Thymus (tissue), 11 donors: ENCODE results near the gene ZFHX3. TPM values are rescaled to one million over a fixed set of nuclear protein-coding genes. Genes with fewer than 3 reads are reported as not detected.

Source experiments
- DNase-seq, 9 donors: peaks; one replicate each; pipeline ENCODE4 v3.0.0-alpha.2; 2013; ENCODE audit warnings: low spot score in 9 of 9, low read depth in 6 of 9, missing footprints in 1 of 9
- H3K27ac ChIP-seq, 2 donors: one replicate each; pipeline ENCODE4 v1.5.1; 2013; ENCODE audit warnings: control low read depth in 1 of 2, low read depth in 1 of 2, low read length in 1 of 2, mild to moderate bottlenecking in 1 of 2, moderate library complexity in 1 of 2
- H3K27me3 ChIP-seq, 2 donors: one replicate each; pipeline ENCODE4 v1.5.1; 2013; ENCODE audit warnings: low read length in 1 of 2; ENCODE audit not compliant: control insufficient read depth in 2 of 2, insufficient read depth in 1 of 2
- H3K36me3 ChIP-seq, 2 donors: one replicate each; pipeline ENCODE4 v1.5.1; 2013; ENCODE audit warnings: low read length in 1 of 2, mild to moderate bottlenecking in 1 of 2, moderate library complexity in 1 of 2; ENCODE audit not compliant: control insufficient read depth in 2 of 2, insufficient read depth in 2 of 2
- H3K4me1 ChIP-seq, 2 donors: one replicate each; pipeline ENCODE4 v1.5.1; 2013; ENCODE audit warnings: low read length in 2 of 2; ENCODE audit not compliant: control insufficient read depth in 2 of 2, insufficient read depth in 2 of 2
- H3K4me3 ChIP-seq, 2 donors: one replicate each; pipeline ENCODE4 v1.5.1; 2013; ENCODE audit warnings: low read length in 2 of 2, control low read depth in 1 of 2, mild to moderate bottlenecking in 1 of 2
- H3K9me3 ChIP-seq, 2 donors: one replicate each; pipeline ENCODE4 v1.5.1; 2013; ENCODE audit warnings: low read length in 1 of 2, mild to moderate bottlenecking in 1 of 2; ENCODE audit not compliant: control insufficient read depth in 2 of 2, insufficient read depth in 1 of 2
- WGBS: extraction: QIAGEN DNeasy Blood & Tissue Kit; methylation state at CpG from one replicate; pipeline ENCODE4 v1.1.7; 2013; 5-methylcytosine and 5-hydroxymethylcytosine counted together
- polyA plus RNA-seq: library from polyadenylated mRNA; stranded (reverse); fragments of 200-250 nt; gene quantifications from one replicate; pipeline ENCODE4 v1.2.3, GENCODE V29; 2013
- total RNA-seq: library from RNA; stranded (reverse); fragments of 120-200 nt; gene quantifications from one replicate; pipeline ENCODE4 v1.2.4, GENCODE V29; 2013
- donor health status: healthy.

Gene ZFHX3
- total and polyA plus RNA-seq, 2 donors: 0.90 to 1.9 TPM

DNA sequence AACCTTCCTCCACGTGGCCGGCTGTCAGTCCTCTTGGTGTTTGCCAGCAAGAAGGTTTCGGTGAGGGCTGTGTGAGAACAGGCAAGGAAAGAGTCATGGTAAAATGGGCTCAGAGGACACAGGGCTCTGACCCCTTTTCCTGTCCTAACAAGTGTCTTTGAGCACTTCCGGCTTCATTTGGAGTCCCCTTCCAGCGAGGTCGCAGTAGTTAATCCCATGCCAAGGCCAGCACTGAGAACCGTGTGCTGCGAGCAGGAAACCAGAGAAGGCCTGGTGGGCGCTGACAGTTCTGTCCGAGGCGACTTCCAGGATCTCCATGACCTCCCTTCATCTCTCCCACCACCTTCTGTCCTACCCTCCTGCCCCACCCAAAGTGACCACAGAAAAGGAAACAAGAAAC lies 168.1 kb downstream of the ZFHX3 start:
- peaks cover 0 to 4% of the 10 kb centered on the region in 2 donors for H3K4me1 ChIP-seq
- no peaks in the 10 kb centered on the region for H3K9me3 ChIP-seq
- 97% methylated on average over 11 of the region's 11 CpGs for WGBS
- H3K27ac ChIP-seq: no peak overlapping the region
- no peaks in the 10 kb centered on the region for H3K36me3 ChIP-seq
- H3K27me3 ChIP-seq: no peaks in the 10 kb centered on the region
- no peak for DNase-seq
- H3K4me3 ChIP-seq: no peak overlapping the region

DNA sequence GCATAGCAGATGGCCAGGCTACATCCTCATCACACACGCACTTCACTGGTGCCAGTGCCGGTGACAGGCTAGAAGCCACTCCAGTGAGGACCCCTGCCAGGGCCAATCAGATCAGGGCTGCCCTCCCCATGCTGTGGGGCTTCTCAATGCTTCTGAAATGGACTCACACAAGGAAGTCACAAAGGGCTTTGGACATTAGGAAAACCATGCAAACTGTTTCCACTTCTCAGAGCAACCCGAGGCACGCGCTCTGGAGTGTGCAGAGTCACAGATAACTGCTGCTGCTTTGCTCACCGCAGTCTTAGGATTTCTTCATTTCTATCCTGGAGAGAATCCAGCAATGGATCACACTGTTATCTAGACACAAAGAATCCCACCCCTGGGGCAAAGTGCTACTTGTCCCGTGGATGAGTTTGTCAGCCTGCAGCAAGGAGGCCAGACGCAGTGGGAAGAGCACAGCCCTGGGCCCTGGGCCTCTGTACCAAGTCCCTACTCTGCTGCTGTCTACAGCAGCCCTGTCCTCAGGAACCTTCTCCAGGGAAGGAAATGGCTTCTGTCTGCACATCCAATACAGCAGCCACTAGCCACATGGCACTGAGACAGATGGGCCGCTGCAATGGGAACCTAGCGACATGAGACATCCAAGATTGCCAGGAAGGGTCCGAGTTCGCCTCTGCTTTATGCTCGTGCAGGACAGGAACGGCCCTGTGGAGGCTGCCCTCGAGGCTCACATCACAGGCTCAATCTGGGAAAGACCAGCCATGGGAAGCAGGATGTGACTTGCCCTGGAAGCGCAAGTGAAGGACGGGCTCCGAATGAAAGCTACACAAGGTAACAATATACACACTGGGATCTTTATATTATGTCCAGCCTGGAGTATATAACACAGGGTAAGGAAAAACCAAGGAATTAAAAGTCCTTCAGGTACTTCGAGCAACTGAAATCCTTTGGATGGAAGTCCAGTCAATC lies 169.3 kb downstream of the ZFHX3 start:
- no peak overlapping the region for H3K4me3 ChIP-seq
- 96% methylated on average over 19 of the region's 19 CpGs for WGBS
- H3K4me1 ChIP-seq: peaks cover 0 to 4% of the 10 kb centered on the region in 2 donors
- peaks cover 0 to 4% of the 10 kb centered on the region in 2 donors for H3K9me3 ChIP-seq
- H3K27me3 ChIP-seq: no peaks in the 10 kb centered on the region
- H3K27ac ChIP-seq: no peak overlapping the region
- H3K36me3 ChIP-seq: no peaks in the 10 kb centered on the region
- DNase-seq: no peak

DNA sequence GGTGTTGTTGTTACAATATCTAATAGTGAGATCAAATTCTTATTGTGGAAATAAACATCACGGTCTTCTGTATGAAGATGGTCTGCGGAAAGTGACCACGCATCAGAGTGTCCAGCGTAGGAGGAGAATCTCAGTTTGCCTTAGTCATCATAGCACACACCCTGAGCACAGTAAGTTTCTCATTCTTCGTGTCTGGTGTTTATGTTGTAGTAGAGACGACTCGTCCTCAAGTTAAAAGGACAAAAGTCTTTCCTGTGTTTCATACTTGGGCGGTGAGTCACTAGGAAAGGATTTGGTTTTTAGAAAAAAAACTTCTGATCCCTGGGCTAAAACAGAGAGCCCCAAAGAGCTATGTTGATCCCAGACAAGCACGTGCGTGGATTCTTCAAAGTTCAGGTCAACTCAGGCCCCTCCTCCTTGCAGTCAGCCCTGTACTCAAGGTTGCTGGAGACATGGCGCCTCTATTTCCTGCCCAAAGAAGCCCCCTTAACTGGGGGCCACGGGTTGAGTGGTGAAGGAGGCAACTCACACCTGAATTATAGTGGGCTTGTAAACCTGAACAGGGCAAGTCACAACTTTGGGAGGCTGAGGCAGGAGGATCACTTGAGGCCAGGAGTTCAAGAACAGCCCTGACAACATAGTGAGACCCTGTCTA lies 170.4 kb downstream of the ZFHX3 start:
- Histone ChIP-seq H3K36me3 (no peaks in the 10 kb centered on the region), H3K4me3 (no peak overlapping the region), H3K9me3 (peaks cover 0 to 4% of the 10 kb centered on the region in 2 donors), H3K27me3 (no peaks in the 10 kb centered on the region), H3K27ac (no peak overlapping the region), H3K4me1 (peaks cover 0 to 4% of the 10 kb centered on the region in 2 donors)
- 76% methylated on average over 12 of the region's 12 CpGs for WGBS
- no peak for DNase-seq

DNA sequence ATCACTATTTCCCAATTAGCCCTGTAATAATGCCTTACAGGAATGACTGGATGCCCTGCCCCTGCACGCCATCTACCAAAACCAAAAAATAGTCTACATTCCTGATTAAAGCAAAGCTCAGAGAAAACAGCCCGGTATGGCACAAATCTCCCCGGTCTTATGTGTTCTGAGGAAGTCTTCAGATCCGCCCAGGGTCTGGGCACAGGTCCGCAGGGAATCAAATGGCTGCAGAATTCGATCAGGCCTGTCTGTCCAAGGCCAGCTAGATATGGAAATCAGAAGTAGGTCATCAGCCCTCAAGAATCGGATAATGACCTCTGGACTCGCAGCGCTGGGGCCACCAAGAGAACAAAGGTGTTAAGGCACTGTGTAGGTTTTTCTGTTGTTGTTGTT lies 171.0 kb downstream of the ZFHX3 start:
- DNase-seq: no peak
- Histone ChIP-seq H3K4me3 (no peak overlapping the region), H3K27ac (no peak overlapping the region), H3K27me3 (no peaks in the 10 kb centered on the region), H3K36me3 (no peaks in the 10 kb centered on the region), H3K9me3 (peaks cover 0 to 4% of the 10 kb centered on the region in 2 donors), H3K4me1 (peaks cover 0 to 4% of the 10 kb centered on the region in 2 donors)
- 97% methylated on average over 9 of the region's 9 CpGs for WGBS

DNA sequence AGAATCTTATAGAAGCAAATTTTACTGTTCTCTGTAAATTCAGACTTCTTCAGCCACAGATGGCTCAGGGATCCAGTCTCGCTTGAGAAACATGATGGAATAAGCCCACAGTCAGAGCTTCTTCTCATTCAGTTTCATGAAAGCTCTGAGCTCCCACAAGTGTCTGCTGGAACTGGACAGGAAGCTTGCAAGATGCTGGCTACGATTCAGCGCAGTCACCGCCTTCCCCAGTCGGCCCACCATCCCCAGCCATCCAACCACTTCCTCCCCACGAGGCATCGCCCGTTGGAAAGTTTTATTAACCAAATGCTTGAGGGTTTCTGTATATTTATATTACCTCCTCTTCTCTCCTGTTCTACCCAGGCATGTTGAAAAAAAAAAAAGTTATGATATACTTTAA lies 171.7 kb downstream of the ZFHX3 start:
- WGBS: 6% methylated on average over 8 of the region's 8 CpGs
- peaks cover 0 to 4% of the 10 kb centered on the region in 2 donors for H3K9me3 ChIP-seq
- H3K36me3 ChIP-seq: no peaks in the 10 kb centered on the region
- H3K27me3 ChIP-seq: no peaks in the 10 kb centered on the region
- no peak overlapping the region for H3K27ac ChIP-seq
- H3K4me3 ChIP-seq: no peak overlapping the region
- peaks cover 0 to 4% of the 10 kb centered on the region in 2 donors for H3K4me1 ChIP-seq
- peak in 2 of 9 donors; percentile 9 to 37 for DNase-seq

DNA sequence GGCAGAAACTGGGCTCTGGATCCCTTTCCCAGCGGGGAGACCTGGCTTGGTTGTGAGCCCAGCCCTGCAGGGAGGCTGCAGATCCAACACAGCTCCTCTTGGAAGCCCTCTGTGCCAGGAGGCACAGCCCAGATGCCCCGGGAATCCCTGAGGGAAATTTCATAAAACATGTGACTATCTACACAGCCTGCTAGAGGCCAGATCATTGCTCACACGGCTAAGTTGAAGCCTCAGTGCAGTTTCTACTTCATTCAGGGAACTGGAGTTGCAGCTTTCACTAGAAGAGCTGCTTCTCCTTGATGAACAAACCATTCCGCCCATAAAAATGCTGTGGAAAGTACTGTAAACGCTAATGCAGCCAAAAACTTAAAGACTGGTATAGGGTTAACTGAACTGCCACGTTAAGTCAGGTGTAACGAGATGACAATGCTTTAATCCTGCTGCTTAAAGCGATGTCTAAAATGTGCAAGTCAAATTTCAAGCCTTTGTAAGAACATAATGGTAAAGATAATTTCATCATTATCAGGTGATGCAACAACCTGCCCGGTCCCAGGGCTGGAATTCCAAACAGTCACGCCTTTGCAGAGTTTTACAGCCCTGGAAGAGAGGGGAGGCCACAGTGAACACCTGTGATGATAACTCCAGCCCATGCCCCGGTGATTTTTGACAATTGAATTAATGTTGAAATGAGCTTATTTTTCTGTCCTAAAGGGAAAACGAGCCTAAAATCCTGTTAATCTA lies 172.5 kb downstream of the ZFHX3 start:
- 72% methylated on average over 12 of the region's 12 CpGs for WGBS
- Histone ChIP-seq H3K4me3 (no peak overlapping the region), H3K4me1 (peaks cover 0 to 4% of the 10 kb centered on the region in 2 donors), H3K36me3 (no peaks in the 10 kb centered on the region), H3K27ac (peak overlapping the region in 1 of 2 donors; percentile 8), H3K27me3 (no peaks in the 10 kb centered on the region), H3K9me3 (peaks cover 0 to 4% of the 10 kb centered on the region in 2 donors)
- no peak for DNase-seq

DNA sequence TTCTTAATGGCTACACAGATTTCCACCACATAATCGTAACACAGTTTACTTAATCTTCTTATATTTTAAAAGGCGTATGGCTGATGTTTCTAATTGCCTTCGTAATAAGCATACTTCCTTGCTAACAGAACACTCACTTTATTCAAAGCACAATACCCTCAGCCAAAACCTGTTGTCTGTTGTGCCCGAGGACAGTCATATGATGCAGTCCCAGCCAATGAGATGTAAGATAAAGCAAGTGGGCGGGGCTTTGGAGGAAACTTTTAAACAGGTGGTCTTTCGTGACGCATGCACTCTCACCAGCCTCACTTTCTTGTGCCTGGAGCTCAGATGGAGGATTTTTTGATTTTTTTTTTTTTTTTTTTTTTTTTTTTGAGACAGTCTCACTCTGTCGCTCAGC lies 174.1 kb downstream of the ZFHX3 start:
- no peaks in the 10 kb centered on the region for H3K27me3 ChIP-seq
- H3K4me1 ChIP-seq: peaks cover 0 to 4% of the 10 kb centered on the region in 2 donors
- 98% methylated on average over 8 of the region's 8 CpGs for WGBS
- H3K27ac ChIP-seq: no peak overlapping the region
- H3K9me3 ChIP-seq: peaks cover 0 to 4% of the 10 kb centered on the region in 2 donors
- H3K36me3 ChIP-seq: no peaks in the 10 kb centered on the region
- DNase-seq: no peak
- no peak overlapping the region for H3K4me3 ChIP-seq

DNA sequence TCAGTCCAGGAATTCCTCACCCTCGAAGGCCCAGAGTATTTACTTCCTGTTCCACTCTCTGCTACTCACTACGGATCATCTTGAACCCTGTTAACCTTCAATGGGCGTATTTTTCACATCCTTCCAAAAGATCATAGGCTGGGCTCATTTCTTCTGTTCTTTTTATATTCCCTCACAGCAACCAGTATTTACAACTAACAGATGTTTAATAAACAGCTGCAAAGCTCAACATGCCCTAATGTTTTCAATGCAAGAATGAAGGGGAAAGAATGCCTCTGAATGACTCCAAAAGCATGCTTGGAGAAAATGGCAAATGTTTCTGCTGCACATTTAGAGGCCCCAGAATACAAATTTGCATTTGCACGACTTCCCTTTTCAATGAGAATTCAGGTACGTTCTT lies 174.9 kb downstream of the ZFHX3 start:
- no peak for DNase-seq
- H3K36me3 ChIP-seq: no peaks in the 10 kb centered on the region
- WGBS: 94% methylated on average over 5 of the region's 5 CpGs
- peaks cover 0 to 4% of the 10 kb centered on the region in 2 donors for H3K4me1 ChIP-seq
- H3K4me3 ChIP-seq: no peak overlapping the region
- no peaks in the 10 kb centered on the region for H3K27me3 ChIP-seq
- H3K9me3 ChIP-seq: peaks cover 0 to 4% of the 10 kb centered on the region in 2 donors
- H3K27ac ChIP-seq: no peak overlapping the region
